GM08714 (cell line): ENCODE data around the gene GRID1.
"Not testable (repeated sequence)": the region's sequence is repeated elsewhere in the genome, so short reads cannot be mapped to it uniquely, and the experiment has no call there.

Experiments used
- H3K4me3 ChIP-seq: fragments of 200-500 bp; sonication (Bioruptor generic); 2 replicates; pipeline ENCODE4 v1.5.1; 2014; ENCODE audit warnings: mild to moderate bottlenecking, low read length, inconsistent platforms
- ZNF274 ChIP-seq: IDR thresholded peaks from 2 replicates; pipeline ENCODE4 v1.6.1; 2012; ENCODE audit warnings: mild to moderate bottlenecking, low read depth, low read length

GRID1 gene

DNA sequence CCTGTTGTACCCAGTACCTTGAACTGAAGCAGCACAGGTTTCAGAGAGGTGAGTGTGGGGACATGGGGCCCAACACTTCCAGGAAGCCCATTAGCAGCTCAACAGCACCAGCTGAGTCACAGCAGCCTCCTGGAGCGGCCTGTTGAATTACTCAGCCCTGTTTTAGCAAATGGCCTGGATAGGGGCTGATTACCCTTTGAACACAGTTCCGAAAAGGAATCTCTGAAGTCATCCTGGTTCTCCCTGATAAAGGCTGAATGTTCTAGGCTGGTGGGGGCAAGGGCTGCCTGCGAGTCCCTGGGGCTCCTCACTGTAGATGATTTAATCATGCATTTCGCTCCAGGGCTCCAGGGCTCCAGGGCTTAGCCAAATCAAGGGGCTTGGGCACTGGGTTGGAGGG, 287.5 kb downstream of the GRID1 start:
- no peak overlapping the region for H3K4me3 ChIP-seq
- TF ChIP-seq ZNF274 = no peak

GRCh38 chr10:86078639-86079035, 288.0 kb downstream of the GRID1 start:
- H3K4me3 ChIP-seq = no peak overlapping the region
- no peak for TF ChIP-seq ZNF274

GRCh38 chr10:86077871-86078638, 288.5 kb downstream of the GRID1 start:
- no peak for TF ChIP-seq ZNF274
- no peak overlapping the region for H3K4me3 ChIP-seq

DNA sequence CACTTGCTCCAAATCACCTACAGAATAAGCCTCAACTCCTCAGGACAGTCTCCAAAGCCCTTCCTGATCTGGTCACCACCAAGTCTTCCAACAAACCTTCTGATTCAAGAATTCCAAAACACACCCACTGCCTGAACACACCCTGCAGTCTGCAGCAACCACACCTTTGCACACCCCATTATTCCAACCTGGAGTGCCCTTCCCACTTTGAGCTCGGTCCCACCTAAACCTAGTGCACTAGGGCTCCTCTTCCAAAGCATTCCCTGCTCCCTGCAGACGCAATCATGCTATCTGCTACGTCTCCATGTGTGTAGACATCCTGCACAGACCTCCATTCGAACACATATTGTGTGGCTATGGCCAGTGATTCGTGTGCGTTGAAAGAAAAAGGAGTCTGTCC, 289.3 kb downstream of the GRID1 start:
- TF ChIP-seq ZNF274 = no peak
- no peak overlapping the region for H3K4me3 ChIP-seq

DNA sequence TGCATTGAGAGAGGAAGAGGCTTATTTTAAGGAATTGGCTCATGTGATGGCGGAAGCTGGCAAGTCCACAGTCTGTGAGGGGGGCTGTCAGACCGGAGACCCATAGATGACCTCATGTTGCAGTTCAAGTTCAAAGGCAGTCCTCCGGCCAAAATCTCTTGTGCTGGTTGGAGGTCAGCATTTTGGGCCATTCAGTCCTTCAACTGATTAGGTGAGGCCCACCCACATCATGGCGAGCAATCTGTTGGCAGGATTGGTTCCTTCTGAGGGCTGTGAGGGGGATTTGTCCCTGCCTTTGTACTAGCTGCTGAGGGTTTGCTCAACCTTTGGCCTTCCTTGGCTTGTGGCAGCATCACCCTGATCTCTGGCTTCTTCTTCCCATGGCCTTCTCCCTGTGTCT, 290.1 kb downstream of the GRID1 start:
- H3K4me3 ChIP-seq = not testable (repeated sequence)

- no peak for TF ChIP-seq ZNF274
- no peak overlapping the region for H3K4me3 ChIP-seq
Observed at GRCh38 chr10:86075512-86075911, 291.1 kb downstream of the GRID1 start.

DNA sequence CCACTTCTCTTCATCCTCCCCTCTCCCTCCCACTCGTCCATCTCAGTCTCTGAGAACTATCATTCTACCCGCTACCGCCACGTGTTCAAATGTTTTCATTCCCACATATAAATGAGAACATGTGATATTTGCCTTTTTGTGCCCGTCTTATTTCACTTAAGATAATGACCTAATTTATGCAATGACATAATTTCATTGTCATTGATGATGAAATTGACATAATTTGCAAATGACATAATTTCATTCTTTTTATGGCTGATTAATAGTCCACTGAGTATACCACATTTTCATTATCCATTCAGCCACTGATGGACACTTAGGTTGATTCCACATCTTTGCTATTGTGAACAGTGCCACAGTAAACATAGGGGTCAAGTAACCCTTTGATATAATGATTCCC, 292.3 kb downstream of the GRID1 start:
- no peak for TF ChIP-seq ZNF274
- no peak overlapping the region for H3K4me3 ChIP-seq

GRCh38 chr10:86073199-86073977, 293.2 kb downstream of the GRID1 start:
- TF ChIP-seq ZNF274 = no peak
- no peak overlapping the region for H3K4me3 ChIP-seq

GRCh38 chr10:86072413-86072812, 294.2 kb downstream of the GRID1 start:
- H3K4me3 ChIP-seq = no peak overlapping the region
- no peak for TF ChIP-seq ZNF274

GRCh38 chr10:86071758-86072157, 294.8 kb downstream of the GRID1 start:
- no peak for TF ChIP-seq ZNF274
- H3K4me3 ChIP-seq = no peak overlapping the region

DNA sequence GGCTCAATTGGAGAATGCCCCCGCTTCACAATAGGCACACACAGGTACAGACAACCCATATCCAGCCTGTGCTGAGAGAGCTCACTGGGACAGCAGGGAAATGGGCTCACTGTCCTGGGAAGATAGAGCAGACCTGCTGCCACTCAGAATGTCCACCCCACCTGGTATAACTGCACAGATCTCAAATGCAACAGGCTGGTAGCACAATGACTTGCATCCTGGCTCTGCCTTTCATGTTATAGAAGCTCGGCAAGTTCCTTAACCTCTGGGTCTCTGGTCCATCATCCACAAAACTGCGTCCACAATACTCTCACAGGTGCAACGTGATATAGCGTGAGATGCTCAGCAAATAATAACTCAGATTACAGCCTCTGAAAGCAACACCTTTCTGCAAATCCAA, 295.4 kb downstream of the GRID1 start:
- no peak overlapping the region for H3K4me3 ChIP-seq

GRCh38 chr10:86070278-86070677, 296.3 kb downstream of the GRID1 start:
- no peak for TF ChIP-seq ZNF274
- H3K4me3 ChIP-seq = no peak overlapping the region

More for the DNA sequence above, 295.4 kb downstream of the GRID1 start:
- TF ChIP-seq ZNF274 = no peak

- no peak for TF ChIP-seq ZNF274
- no peak overlapping the region for H3K4me3 ChIP-seq
Observed at GRCh38 chr10:86068231-86069054, 298.2 kb downstream of the GRID1 start.

GRCh38 chr10:86067436-86068050, 299.1 kb downstream of the GRID1 start:
- no peak for TF ChIP-seq ZNF274

More at GRCh38 chr10:86067436-86068050, 299.1 kb downstream of the GRID1 start:
- H3K4me3 ChIP-seq = no peak overlapping the region
